WTC11 (cell line): Measurements from ENCODE around the gene GRIN3B. TPM values are rescaled to one million over a fixed set of nuclear protein-coding genes. Genes with fewer than 3 reads are reported as not detected.

ENCODE experiments used
- ATAC-seq: fragments of 200-7000 bp; cut with Tn5 transposase; 2 replicates; pipeline ENCODE4 v1.10.0; 2021; ENCODE audit warnings: mild to moderate bottlenecking, moderate library complexity
- CTCF ChIA-PET: fragments of 300-600 bp; sonication (Branson Sonifier 250); formaldehyde crosslinking; loops from one replicate; lab custom pipeline; 2021; ENCODE audit warnings: antibody characterized with exemption; lab: Charles Lee
- POLR2A ChIA-PET: fragments of 350-600 bp; sonication (Branson Sonifier 250); formaldehyde crosslinking; loops from one replicate; lab custom pipeline; 2021; ENCODE audit warnings: antibody characterized with exemption; lab: Charles Lee
- DNase-seq: peaks from one replicate; pipeline ENCODE4 v3.0.0; 2021; ENCODE audit warnings: low spot score
- H3K27ac Mint-ChIP-seq: 2 replicates; pipeline ENCODE4 v1.8.0; 2021; ENCODE audit warnings: mixed read lengths
- H3K27me3 Mint-ChIP-seq: 2 replicates; pipeline ENCODE4 v1.8.0; 2021; ENCODE audit warnings: low read depth, mild to moderate bottlenecking, moderate library complexity, mixed read lengths
- H3K36me3 Mint-ChIP-seq: 2 replicates; pipeline ENCODE4 v1.8.0; 2021; ENCODE audit warnings: mixed read lengths
- H3K4me1 Mint-ChIP-seq: 2 replicates; pipeline ENCODE4 v1.8.0; 2022; ENCODE audit warnings: mixed read lengths
- H3K4me3 Mint-ChIP-seq: 2 replicates; pipeline ENCODE4 v1.8.0; 2021; ENCODE audit warnings: mild to moderate bottlenecking, moderate library complexity, mixed read lengths
- H3K9me3 Mint-ChIP-seq: 2 replicates; pipeline ENCODE4 v1.8.0; 2021; ENCODE audit warnings: mixed read lengths
- ATF3 ChIP-seq: sonication (generic); formaldehyde crosslinking; conservative IDR thresholded peaks from 2 replicates; pipeline ENCODE4 v1.8.1; 2022; ENCODE audit warnings: mild to moderate bottlenecking, missing genetic modification reagents
- KAT7 ChIP-seq: sonication (generic); formaldehyde crosslinking; IDR thresholded peaks from 2 replicates; pipeline ENCODE4 v1.8.1; 2023; ENCODE audit warnings: missing genetic modification reagents, mild to moderate bottlenecking, borderline replicate concordance
- MXD4 ChIP-seq: fragments of 250-450 bp; sonication (Bioruptor Pico); IDR thresholded peaks from 2 replicates; pipeline ENCODE4 v1.8.0; 2021; ENCODE audit warnings: mild to moderate bottlenecking, moderate library complexity, borderline replicate concordance
- NFATC4 ChIP-seq: fragments of 250-450 bp; sonication (Bioruptor Pico); IDR thresholded peaks from 2 replicates; pipeline ENCODE4 v1.9.0; 2021; ENCODE audit warnings: mild to moderate bottlenecking
- USF2 ChIP-seq: sonication (generic); formaldehyde crosslinking; IDR thresholded peaks from 2 replicates; pipeline ENCODE4 v1.8.1; 2023; ENCODE audit warnings: mild to moderate bottlenecking, missing genetic modification reagents, moderate library complexity
- ZNF121 ChIP-seq: sonication (generic); formaldehyde crosslinking; IDR thresholded peaks from 2 replicates; pipeline ENCODE4 v1.8.0; 2023; ENCODE audit warnings: missing genetic modification reagents
- ZNF263 ChIP-seq: sonication (generic); formaldehyde crosslinking; IDR thresholded peaks from 2 replicates; pipeline ENCODE4 v1.8.1; 2022; ENCODE audit warnings: low read depth, mild to moderate bottlenecking, moderate library complexity, missing genetic modification reagents
- ZNF281 ChIP-seq: sonication (generic); formaldehyde crosslinking; IDR thresholded peaks from 2 replicates; pipeline ENCODE4 v1.8.0; 2023; ENCODE audit warnings: mild to moderate bottlenecking, missing genetic modification reagents
- total RNA-seq: library from RNA; stranded (reverse); gene quantifications from 3 replicates; pipeline ENCODE4 v1.2.3, GENCODE V29; 2021
- TF ChIP-seq, protein P1 (sequence below): sonication (generic); formaldehyde crosslinking; conservative IDR thresholded peaks from 2 replicates; pipeline ENCODE4 v1.8.1; 2023; ENCODE audit warnings: mild to moderate bottlenecking, low read depth, missing genetic modification reagents, moderate library complexity
- TF ChIP-seq, protein P2 (sequence below): fragments of 250-450 bp; sonication (Bioruptor Pico); IDR thresholded peaks from 2 replicates; pipeline ENCODE4 v1.9.0; 2021; ENCODE audit warnings: moderate library complexity, mild to moderate bottlenecking, inconsistent platforms, borderline replicate concordance
- TF ChIP-seq, protein P3 (sequence below): sonication (generic); formaldehyde crosslinking; IDR thresholded peaks from 2 replicates; pipeline ENCODE4 v1.8.0; 2023; ENCODE audit warnings: missing genetic modification reagents, mild to moderate bottlenecking, borderline replicate concordance

The GRIN3B gene
- total RNA-seq, 1 experiment from 2014 or later: 1.9 TPM

DNA sequence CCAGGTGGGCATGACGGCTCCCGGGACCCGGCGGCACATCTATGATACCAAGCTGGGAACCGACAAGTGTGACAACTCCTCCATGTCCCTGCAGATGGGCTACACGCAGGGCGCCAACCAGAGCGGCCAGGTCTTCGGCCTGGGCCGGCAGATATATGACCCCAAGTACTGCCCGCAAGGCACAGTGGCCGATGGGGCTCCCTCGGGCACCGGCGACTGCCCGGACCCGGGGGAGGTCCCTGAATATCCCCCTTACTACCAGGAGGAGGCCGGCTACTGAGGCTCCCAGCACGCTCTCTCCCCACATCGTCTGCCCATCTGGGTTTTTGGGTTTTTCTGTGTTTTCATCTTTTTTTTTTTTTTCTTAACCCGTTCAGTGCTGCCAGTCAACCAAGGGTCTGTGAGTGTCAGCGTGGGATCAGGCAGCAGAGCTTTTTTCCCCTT, 37.4 kb downstream of the GRIN3B start:
- H3K27me3 Mint-ChIP-seq: no peaks in the 10 kb centered on the region
- ChIA-PET POLR2A (interaction anchor here (0.7 to 3.1 kb wide), 3 partner anchors 9 to 27 kb away, joined by 3 to 14 read pairs (median 5); partner anchors contain the start of gene CNN2), CTCF (no interaction called here)
- no peak overlapping the region for H3K27ac Mint-ChIP-seq
- peaks cover 36% of the 10 kb centered on the region for H3K36me3 Mint-ChIP-seq
- H3K4me1 Mint-ChIP-seq: peaks cover 12% of the 10 kb centered on the region
- TF ChIP-seq MXD4 (CRISPR knock-in tag) (no peak), NFATC4 (no peak), USF2 (no peak)
- DNase-seq (no peak), ATAC-seq (no peak)
- H3K9me3 Mint-ChIP-seq: no peaks in the 10 kb centered on the region
- no peak overlapping the region for H3K4me3 Mint-ChIP-seq

DNA sequence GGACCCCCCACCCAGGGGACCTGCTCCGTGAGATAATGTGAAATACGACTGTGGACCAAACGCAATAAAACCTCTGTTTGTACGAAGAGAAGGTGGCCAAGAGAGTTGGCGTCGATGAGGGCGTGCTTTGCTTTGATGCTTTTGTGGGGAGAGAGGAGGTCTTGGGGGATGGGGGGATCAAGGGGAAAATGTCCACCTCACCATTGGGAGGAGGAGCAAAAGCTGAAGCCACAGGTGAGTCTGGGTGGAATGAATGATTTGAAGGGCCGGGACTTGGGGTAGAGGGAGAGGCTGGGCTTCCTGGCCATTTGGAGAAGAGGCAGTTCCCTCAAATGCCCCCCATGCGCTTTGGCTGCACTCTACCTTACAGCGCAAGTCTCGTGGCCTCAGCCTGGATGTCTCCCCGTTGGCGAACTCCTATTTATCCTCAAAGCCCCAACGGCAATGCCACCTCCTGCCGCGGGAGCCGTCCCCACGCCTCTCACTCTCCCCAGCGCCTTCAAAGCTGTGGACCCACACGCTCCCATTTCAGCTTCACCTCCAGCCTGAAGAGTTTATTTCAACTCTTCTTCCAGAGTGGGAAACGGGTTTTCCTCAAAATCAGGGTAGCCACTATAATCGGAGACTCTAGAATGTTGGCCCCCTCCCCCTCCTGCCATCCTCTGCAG, 38.9 kb downstream of the GRIN3B start:
- peaks cover 12% of the 10 kb centered on the region for H3K4me1 Mint-ChIP-seq
- H3K36me3 Mint-ChIP-seq: peaks cover 28% of the 10 kb centered on the region
- peak overlapping the region; percentile 84 for H3K4me3 Mint-ChIP-seq
- TF ChIP-seq, protein P1, sequence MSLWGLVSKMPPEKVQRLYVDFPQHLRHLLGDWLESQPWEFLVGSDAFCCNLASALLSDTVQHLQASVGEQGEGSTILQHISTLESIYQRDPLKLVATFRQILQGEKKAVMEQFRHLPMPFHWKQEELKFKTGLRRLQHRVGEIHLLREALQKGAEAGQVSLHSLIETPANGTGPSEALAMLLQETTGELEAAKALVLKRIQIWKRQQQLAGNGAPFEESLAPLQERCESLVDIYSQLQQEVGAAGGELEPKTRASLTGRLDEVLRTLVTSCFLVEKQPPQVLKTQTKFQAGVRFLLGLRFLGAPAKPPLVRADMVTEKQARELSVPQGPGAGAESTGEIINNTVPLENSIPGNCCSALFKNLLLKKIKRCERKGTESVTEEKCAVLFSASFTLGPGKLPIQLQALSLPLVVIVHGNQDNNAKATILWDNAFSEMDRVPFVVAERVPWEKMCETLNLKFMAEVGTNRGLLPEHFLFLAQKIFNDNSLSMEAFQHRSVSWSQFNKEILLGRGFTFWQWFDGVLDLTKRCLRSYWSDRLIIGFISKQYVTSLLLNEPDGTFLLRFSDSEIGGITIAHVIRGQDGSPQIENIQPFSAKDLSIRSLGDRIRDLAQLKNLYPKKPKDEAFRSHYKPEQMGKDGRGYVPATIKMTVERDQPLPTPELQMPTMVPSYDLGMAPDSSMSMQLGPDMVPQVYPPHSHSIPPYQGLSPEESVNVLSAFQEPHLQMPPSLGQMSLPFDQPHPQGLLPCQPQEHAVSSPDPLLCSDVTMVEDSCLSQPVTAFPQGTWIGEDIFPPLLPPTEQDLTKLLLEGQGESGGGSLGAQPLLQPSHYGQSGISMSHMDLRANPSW: no peak
- TF ChIP-seq KAT7 (CRISPR knock-in tag) (no peak), ZNF281 (CRISPR knock-in tag) (no peak), ZNF121 (CRISPR knock-in tag) (no peak), ZNF263 (CRISPR knock-in tag) (no peak), ATF3 (no peak)
- TF ChIP-seq, protein P2, sequence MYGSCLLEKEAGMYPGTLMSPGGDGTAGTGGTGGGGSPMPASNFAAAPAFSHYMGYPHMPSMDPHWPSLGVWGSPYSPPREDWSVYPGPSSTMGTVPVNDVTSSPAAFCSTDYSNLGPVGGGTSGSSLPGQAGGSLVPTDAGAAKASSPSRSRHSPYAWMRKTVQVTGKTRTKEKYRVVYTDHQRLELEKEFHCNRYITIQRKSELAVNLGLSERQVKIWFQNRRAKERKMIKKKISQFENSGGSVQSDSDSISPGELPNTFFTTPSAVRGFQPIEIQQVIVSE (CRISPR knock-in tag): no peak
- TF ChIP-seq, protein P3, sequence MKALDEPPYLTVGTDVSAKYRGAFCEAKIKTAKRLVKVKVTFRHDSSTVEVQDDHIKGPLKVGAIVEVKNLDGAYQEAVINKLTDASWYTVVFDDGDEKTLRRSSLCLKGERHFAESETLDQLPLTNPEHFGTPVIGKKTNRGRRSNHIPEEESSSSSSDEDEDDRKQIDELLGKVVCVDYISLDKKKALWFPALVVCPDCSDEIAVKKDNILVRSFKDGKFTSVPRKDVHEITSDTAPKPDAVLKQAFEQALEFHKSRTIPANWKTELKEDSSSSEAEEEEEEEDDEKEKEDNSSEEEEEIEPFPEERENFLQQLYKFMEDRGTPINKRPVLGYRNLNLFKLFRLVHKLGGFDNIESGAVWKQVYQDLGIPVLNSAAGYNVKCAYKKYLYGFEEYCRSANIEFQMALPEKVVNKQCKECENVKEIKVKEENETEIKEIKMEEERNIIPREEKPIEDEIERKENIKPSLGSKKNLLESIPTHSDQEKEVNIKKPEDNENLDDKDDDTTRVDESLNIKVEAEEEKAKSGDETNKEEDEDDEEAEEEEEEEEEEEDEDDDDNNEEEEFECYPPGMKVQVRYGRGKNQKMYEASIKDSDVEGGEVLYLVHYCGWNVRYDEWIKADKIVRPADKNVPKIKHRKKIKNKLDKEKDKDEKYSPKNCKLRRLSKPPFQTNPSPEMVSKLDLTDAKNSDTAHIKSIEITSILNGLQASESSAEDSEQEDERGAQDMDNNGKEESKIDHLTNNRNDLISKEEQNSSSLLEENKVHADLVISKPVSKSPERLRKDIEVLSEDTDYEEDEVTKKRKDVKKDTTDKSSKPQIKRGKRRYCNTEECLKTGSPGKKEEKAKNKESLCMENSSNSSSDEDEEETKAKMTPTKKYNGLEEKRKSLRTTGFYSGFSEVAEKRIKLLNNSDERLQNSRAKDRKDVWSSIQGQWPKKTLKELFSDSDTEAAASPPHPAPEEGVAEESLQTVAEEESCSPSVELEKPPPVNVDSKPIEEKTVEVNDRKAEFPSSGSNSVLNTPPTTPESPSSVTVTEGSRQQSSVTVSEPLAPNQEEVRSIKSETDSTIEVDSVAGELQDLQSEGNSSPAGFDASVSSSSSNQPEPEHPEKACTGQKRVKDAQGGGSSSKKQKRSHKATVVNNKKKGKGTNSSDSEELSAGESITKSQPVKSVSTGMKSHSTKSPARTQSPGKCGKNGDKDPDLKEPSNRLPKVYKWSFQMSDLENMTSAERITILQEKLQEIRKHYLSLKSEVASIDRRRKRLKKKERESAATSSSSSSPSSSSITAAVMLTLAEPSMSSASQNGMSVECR (CRISPR knock-in tag): no peak
- peak overlapping the region; percentile 90 for H3K27ac Mint-ChIP-seq
- CTCF ChIA-PET: interaction anchor here (0.5 to 3.4 kb wide), 12 partner anchors 10 to 182 kb away, joined by 3 to 29 read pairs (median 5); partner anchors contain the start of genes ARHGAP45 and CNN2
- no peaks in the 10 kb centered on the region for H3K9me3 Mint-ChIP-seq
- no peaks in the 10 kb centered on the region for H3K27me3 Mint-ChIP-seq
- ATAC-seq (no peak), DNase-seq (no peak)
- POLR2A ChIA-PET: interaction anchor here (0.5 to 3.2 kb wide), 9 partner anchors 7 to 179 kb away, joined by 3 to 70 read pairs (median 4); partner anchors contain the start of genes ARHGAP45, CNN2 and RNU6-2
